GM12878 (cell line): ENCODE measurements around the gene ESR1. TPM values are rescaled to one million over a fixed set of nuclear protein-coding genes. Genes with fewer than 3 reads are reported as not detected.

Experiments used
- ATAC-seq: fragments of 200-7000 bp; cut with Tn5 transposase; 3 replicates; pipeline ENCODE4 v1.9.1; 2020; ENCODE audit warnings: mild to moderate bottlenecking, moderate library complexity
- BruUV-seq: library from RNA; stranded (reverse); fragments of 400-500 nt; replicated peaks from 2 replicates; lab custom pipeline; 2021; lab: Mats Ljungman, UMichigan
- CTCF ChIA-PET: fragments of 300-600 bp; sonication (Branson Sonifier 250); formaldehyde crosslinking; extraction: SDS; loops from one replicate; lab custom pipeline; 2021; ENCODE audit warnings: inconsistent platforms; lab: Yijun Ruan, JAX
- POLR2A ChIA-PET: fragments of 350-600 bp; formaldehyde crosslinking; extraction: SDS; loops from one replicate; lab custom pipeline; 2021; ENCODE audit warnings: inconsistent platforms; lab: Charles Lee
- RAD21 ChIA-PET: fragments of 300-600 bp; sonication (Branson Sonifier 250); formaldehyde crosslinking; loops from one replicate; lab custom pipeline; 2023; ENCODE audit warnings: antibody characterized with exemption; ENCODE audit not compliant: unreplicated experiment; lab: Charles Lee
- SMC1A ChIA-PET: fragments of 300-600 bp; sonication (Branson Sonifier 250); formaldehyde crosslinking; loops from one replicate; lab custom pipeline; 2023; ENCODE audit not compliant: unreplicated experiment, uncharacterized antibody; lab: Charles Lee
- DNase-seq: peaks from one replicate; pipeline ENCODE4 v3.0.0-alpha.2; 2011; ENCODE audit warnings: low read depth, low spot score
- FAIRE-seq: peaks from 3 replicates; lab custom pipeline; 2011; peaks lifted over from hg19 to GRCh38; lab: Jason Lieb, UNC
- H2AFZ ChIP-seq: 2 replicates; pipeline ENCODE4 v1.6.0; 2011; ENCODE audit warnings: low read depth, low read length, control low read depth; ENCODE audit not compliant: control insufficient read depth
- H3K27ac ChIP-seq: 2 replicates; pipeline ENCODE4 v1.5.1; 2011; ENCODE audit warnings: control low read depth; ENCODE audit not compliant: control insufficient read depth, insufficient read depth
- H3K27me3 ChIP-seq, 2 experiments: replicated peaks in 1 of 2; 2 replicates each; pipeline versions ENCODE4 v1.6.0 to v1.6.1; 2011; ENCODE audit warnings: low read length in 1 of 2; ENCODE audit not compliant: control insufficient read depth in 2 of 2, insufficient read depth in 2 of 2
- H3K36me3 ChIP-seq, 2 experiments: 2 replicates each; pipeline ENCODE4 v1.5.1; 2011; ENCODE audit warnings: low read length in 1 of 2; ENCODE audit not compliant: control insufficient read depth in 2 of 2, insufficient read depth in 2 of 2
- H3K4me1 ChIP-seq: 2 replicates; pipeline ENCODE4 v1.6.1; 2011; ENCODE audit warnings: mild to moderate bottlenecking, low read length, moderate library complexity, mixed read lengths; ENCODE audit not compliant: control insufficient read depth, insufficient read depth
- H3K4me2 ChIP-seq: 2 replicates; pipeline ENCODE4 v1.6.0; 2011; ENCODE audit warnings: control low read depth; ENCODE audit not compliant: control insufficient read depth, insufficient read depth
- H3K4me3 ChIP-seq: fragments of 200-600 bp; sonication (generic); 2 replicates; pipeline ENCODE4 v1.5.1; 2016
- H3K79me2 ChIP-seq: 2 replicates; pipeline ENCODE4 v1.6.0; 2011; ENCODE audit warnings: low read length; ENCODE audit not compliant: control insufficient read depth, insufficient read depth
- H3K9ac ChIP-seq: 2 replicates; pipeline ENCODE4 v1.8.0; 2011; ENCODE audit warnings: low read length, control low read depth, mixed read lengths; ENCODE audit not compliant: control insufficient read depth, insufficient read depth
- H3K9me3 ChIP-seq: replicated peaks from 3 replicates; pipeline ENCODE4 v1.5.1; 2011; ENCODE audit warnings: mild to moderate bottlenecking, low read length; ENCODE audit not compliant: control insufficient read depth, insufficient read depth
- H4K20me1 ChIP-seq: 2 replicates; pipeline ENCODE4 v1.6.0; 2011; ENCODE audit not compliant: control insufficient read depth, insufficient read depth
- CBX3 ChIP-seq: fragments of 200-600 bp; sonication (generic); IDR thresholded peaks from 2 replicates; pipeline ENCODE4 v1.6.1; 2016; ENCODE audit warnings: low read depth, borderline replicate concordance
- CHD4 ChIP-seq: fragments of 200-600 bp; sonication (generic); IDR thresholded peaks from 2 replicates; pipeline ENCODE4 v1.6.1; 2016; ENCODE audit warnings: mild to moderate bottlenecking
- EED ChIP-seq: sonication (generic); IDR thresholded peaks from 2 replicates; pipeline ENCODE4 v1.6.1; 2016; ENCODE audit warnings: antibody characterized with exemption, low read depth
- MXI1 ChIP-seq: fragments of 150-350 bp; IDR thresholded peaks from 2 replicates; pipeline ENCODE4 v1.6.1; 2011; ENCODE audit warnings: low read depth, mild to moderate bottlenecking, inconsistent platforms, low read length, improper control_type of control experiment
- NR2C2 ChIP-seq: IDR thresholded peaks from 2 replicates; pipeline ENCODE4 v1.6.1; 2011; ENCODE audit warnings: borderline replicate concordance, low read depth; ENCODE audit not compliant: control insufficient read depth, insufficient read length
- NR2F1 ChIP-seq: fragments of 450-650 bp; conservative IDR thresholded peaks from 2 replicates; pipeline ENCODE4 v1.6.1; 2017; ENCODE audit warnings: mild to moderate bottlenecking
- PBX3 ChIP-seq: IDR thresholded peaks from 2 replicates; pipeline ENCODE4 v1.6.1; 2011; ENCODE audit warnings: mild to moderate bottlenecking, low read depth, low read length, moderate library complexity; ENCODE audit not compliant: insufficient replicate concordance
- PML ChIP-seq: IDR thresholded peaks from 2 replicates; pipeline ENCODE4 v1.6.1; 2012; ENCODE audit warnings: low read length, inconsistent platforms
- POU2F2 ChIP-seq: IDR thresholded peaks from 3 replicates; pipeline ENCODE4 v1.6.1; 2011; ENCODE audit warnings: low read depth, mild to moderate bottlenecking, low read length, borderline replicate concordance
- RAD21 ChIP-seq: IDR thresholded peaks from 2 replicates; pipeline ENCODE4 v1.6.1; 2011; ENCODE audit warnings: mild to moderate bottlenecking, low read depth, low read length, moderate library complexity; ENCODE audit not compliant: insufficient read depth
- SMAD5 ChIP-seq: IDR thresholded peaks from 2 replicates; pipeline ENCODE4 v1.6.1; 2016; ENCODE audit warnings: antibody characterized with exemption, low read depth
- WRNIP1 ChIP-seq: IDR thresholded peaks from 2 replicates; pipeline ENCODE4 v1.6.1; 2011; ENCODE audit warnings: low read depth, low read length, improper control_type of control experiment, borderline replicate concordance
- ZNF384 ChIP-seq: IDR thresholded peaks from 2 replicates; pipeline ENCODE4 v1.6.1; 2012; ENCODE audit warnings: low read depth, mild to moderate bottlenecking, low read length, improper control_type of control experiment, borderline replicate concordance
- WGBS: methylation state at CpG from one replicate; pipeline ENCODE4 v1.1.6; 2016; ENCODE audit warnings: low lambda C conversion rate; ENCODE audit not compliant: insufficient replicate concordance, insufficient coverage; ENCODE audit errors: missing lambda C conversion rate; 5-methylcytosine and 5-hydroxymethylcytosine counted together
- in situ Hi-C: fragments of 300-500 bp; cut with MboI; formaldehyde crosslinking; loops from 9 replicates; pipeline ENCODE4 v1.14.3; 2018; ENCODE audit warnings: mixed read lengths
- intact Hi-C: fragments of 100-400 bp; cut with micrococcal nuclease; formaldehyde crosslinking; loops from one replicate; pipeline ENCODE4 v1.14.2; 2022; ENCODE audit not compliant: unreplicated experiment
- polyA plus RNA-seq, 11 experiments: library from polyadenylated mRNA; depleted of rRNA in 4 of 11; unstranded in 6 of 11; stranded (reverse) in 5 of 11; fragments of >200 nt; fragmentation: Nextera tagmentation in 4 of 11; fragmentation: Illumina TruSeq in 1 of 11; extraction: Ambion mirVana in 4 of 11; extraction: Trizol in 1 of 11; gene quantifications; 1 replicate in 1 of 11; 2 replicates in 10 of 11; pipeline versions ENCODE4 v1.2.1 to v1.2.3, GENCODE V29; 2011 to 2016; ENCODE audit warnings: inconsistent platforms in 2 of 11, missing spikeins in 2 of 11, low read depth in 1 of 11
- total RNA-seq, 4 experiments: library from RNA; depleted of rRNA in 3 of 4; stranded (reverse); fragments of >200 nt in 3 of 4; fragmentation: Illumina TruSeq in 1 of 4; extraction: Trizol in 1 of 4; gene quantifications; 2 replicates each; pipeline versions ENCODE4 v1.2.1 to v1.2.3, GENCODE V29; 2013 to 2021
- TF ChIP-seq, protein P1 (sequence below): IDR thresholded peaks from 2 replicates; pipeline ENCODE4 v1.6.1; 2012; ENCODE audit warnings: low read depth, low read length, improper control_type of control experiment

Gene ESR1
- total and polyA plus RNA-seq, 10 of the 15 experiments (the other 5 are each of a cell fraction or from before 2014, with no cell fraction given): 0.03 to 0.51 (median 0.21) TPM; not detected in 4

DNA sequence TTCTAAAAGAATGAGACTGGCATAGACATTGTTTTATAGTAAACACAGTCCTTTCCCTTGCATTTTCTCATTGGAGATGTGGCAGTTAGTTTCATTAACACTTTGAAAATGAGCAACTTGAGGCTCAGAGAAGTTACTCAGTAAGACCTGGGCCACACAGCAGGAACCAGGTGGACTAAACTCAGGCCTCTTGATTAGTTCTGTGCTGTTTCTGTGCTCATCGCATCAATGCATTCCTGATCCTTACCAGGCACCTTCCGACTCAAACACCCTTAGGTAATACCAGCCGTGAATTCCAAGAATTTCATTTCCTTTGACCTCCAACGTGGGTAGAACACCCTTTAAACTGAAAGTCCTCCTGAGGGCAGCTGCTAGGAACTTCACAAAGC, 362.8 kb downstream of the ESR1 start:
- Histone ChIP-seq H3K4me1 (peaks cover 13% of the 10 kb centered on the region; the same call in 1 of the 2 replicates), H3K27ac (peak overlapping the region; percentile 4; the same call in 1 of the 2 replicates), H3K4me3 (peak overlapping the region; percentile 29; the same call in 1 of the 2 replicates), H4K20me1 (no peaks in the 10 kb centered on the region), H3K27me3 (no peaks in the 10 kb centered on the region), H2AFZ (no peak overlapping the region), H3K36me3 (0 out of 4 replicates have a peak, but pooled peaks cover 0 to 2% of the 10 kb centered on the region in 2 experiments), H3K9me3 (peaks cover 6% of the 10 kb centered on the region), H3K4me2 (peak overlapping the region; percentile 26), H3K9ac (no peak overlapping the region), H3K79me2 (no peaks in the 10 kb centered on the region)
- DNase-seq (no peak), ATAC-seq (no peak), FAIRE-seq (no peak)
- POLR2A ChIA-PET: interaction anchor here (1.0 to 1.5 kb wide), 2 partner anchors 10 to 14 kb away, joined by 3 to 8 read pairs; no protein-coding TSS in a partner anchor
- CTCF ChIA-PET: interaction anchor here (0.6 to 0.8 kb wide), 2 partner anchors 45 to 51 kb away, joined by 3 to 4 read pairs; no protein-coding TSS in a partner anchor
- RAD21 ChIA-PET: interaction anchor here (1.2 to 1.6 kb wide), 2 partner anchors 9 to 11 kb away, joined by 3 read pairs; no protein-coding TSS in a partner anchor
- intact Hi-C loops (loop anchor here (2.0 kb wide), 1 partner anchor 468 kb away; no protein-coding TSS in a partner anchor), in situ Hi-C loops (no loop called here)
- TF ChIP-seq SMAD5 (no peak), NR2F1 (no peak), PML (no peak), MXI1 (no peak), NR2C2 (no peak), CHD4 (no peak), RAD21 (no peak), CBX3 (no peak), PBX3 (no peak), EED (no peak), ZNF384 (no peak), POU2F2 (no peak), WRNIP1 (no peak)
- TF ChIP-seq, protein P1, sequence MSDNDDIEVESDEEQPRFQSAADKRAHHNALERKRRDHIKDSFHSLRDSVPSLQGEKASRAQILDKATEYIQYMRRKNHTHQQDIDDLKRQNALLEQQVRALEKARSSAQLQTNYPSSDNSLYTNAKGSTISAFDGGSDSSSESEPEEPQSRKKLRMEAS: no peak
- BruUV-seq: no TSS peak
- 1% methylated on average over 4 of the region's 4 CpGs for WGBS
- SMC1A ChIA-PET: interaction anchor here (1.0 to 2.8 kb wide), 8 partner anchors 8 to 479 kb away, joined by 3 to 11 read pairs (median 4); no protein-coding TSS in a partner anchor
